OCI-LY7 (cell line): ENCODE data around the gene COL4A1. TPM values are rescaled to one million over a fixed set of nuclear protein-coding genes. Genes with fewer than 3 reads are reported as not detected.

ENCODE experiments used
- BruUV-seq: library from RNA; stranded (reverse); fragments of 400-500 nt; replicated peaks from 2 replicates; lab custom pipeline; 2021; lab: Mats Ljungman, UMichigan
- CTCF ChIA-PET: fragments of 300-600 bp; sonication (Branson Sonifier 250); formaldehyde crosslinking; loops from one replicate; lab custom pipeline; 2022; ENCODE audit warnings: antibody characterized with exemption; ENCODE audit not compliant: unreplicated experiment; lab: Charles Lee
- POLR2A ChIA-PET: fragments of 300-600 bp; sonication (Branson Sonifier 250); formaldehyde crosslinking; loops from one replicate; lab custom pipeline; 2022; ENCODE audit warnings: antibody characterized with exemption; lab: Charles Lee
- DNase-seq: peaks from one replicate; pipeline ENCODE4 v3.0.0-alpha.2; 2015; ENCODE audit warnings: low spot score
- H2AFZ ChIP-seq: fragments of 200-600 bp; sonication (generic), shearing (Covaris generic); 2 replicates; pipeline ENCODE4 v1.6.1; 2014; ENCODE audit warnings: mild to moderate bottlenecking, antibody characterized with exemption, low read length, moderate library complexity
- H3K27ac ChIP-seq: fragments of 200-600 bp; sonication (generic); 2 replicates; pipeline ENCODE4 v1.5.1; 2014; ENCODE audit warnings: mixed run types, low read depth, mild to moderate bottlenecking, moderate library complexity, low read length, inconsistent platforms; ENCODE audit not compliant: poor library complexity, severe bottlenecking
- H3K36me3 ChIP-seq: fragments of 200-600 bp; sonication (generic); 2 replicates; pipeline ENCODE4 v1.6.1; 2014; ENCODE audit warnings: mild to moderate bottlenecking, antibody characterized with exemption, low read length, moderate library complexity, mixed read lengths; ENCODE audit not compliant: insufficient read depth
- H3K4me1 ChIP-seq: fragments of 200-600 bp; sonication (generic); 2 replicates; pipeline ENCODE4 v1.5.1; 2014; ENCODE audit warnings: mild to moderate bottlenecking, low read length; ENCODE audit not compliant: insufficient read depth, poor library complexity, severe bottlenecking
- H3K4me2 ChIP-seq: fragments of 200-600 bp; sonication (generic); 2 replicates; pipeline ENCODE4 v1.6.1; 2014; ENCODE audit warnings: mild to moderate bottlenecking, low read length
- H3K4me3 ChIP-seq: fragments of 200-600 bp; sonication (generic); 2 replicates; pipeline ENCODE4 v1.5.1; 2014; ENCODE audit warnings: mild to moderate bottlenecking, low read depth, low read length; ENCODE audit not compliant: poor library complexity, severe bottlenecking
- H3K79me2 ChIP-seq: fragments of 200-600 bp; sonication (generic); 2 replicates; pipeline ENCODE4 v1.6.1; 2016; ENCODE audit warnings: low read depth, mild to moderate bottlenecking, low read length, moderate library complexity, mixed read lengths; ENCODE audit not compliant: insufficient read depth
- H3K9me2 ChIP-seq: fragments of 200-600 bp; sonication (generic); 2 replicates; pipeline ENCODE4 v1.6.1; 2016; ENCODE audit warnings: mild to moderate bottlenecking, low read length, mixed read lengths; ENCODE audit not compliant: insufficient read depth
- H3K9me3 ChIP-seq: fragments of 200-600 bp; sonication (generic); 2 replicates; pipeline ENCODE4 v1.6.1; 2014; ENCODE audit warnings: mild to moderate bottlenecking, mixed run types, low read length, mixed read lengths
- H4K20me1 ChIP-seq: fragments of 200-600 bp; sonication (generic); 2 replicates; pipeline ENCODE4 v1.6.1; 2014; ENCODE audit warnings: mild to moderate bottlenecking, antibody characterized with exemption, low read length, moderate library complexity, mixed read lengths; ENCODE audit not compliant: insufficient read depth
- CTCF ChIP-seq: fragments of 200-600 bp; sonication (generic); conservative IDR thresholded peaks from 2 replicates; pipeline ENCODE4 v1.5.1; 2014; ENCODE audit warnings: mild to moderate bottlenecking, antibody characterized with exemption, low read length, moderate library complexity, mixed read lengths
- EZH2phosphoT487 ChIP-seq: fragments of 200-600 bp; sonication (generic); IDR thresholded peaks from 2 replicates; pipeline ENCODE4 v1.6.1; 2018; ENCODE audit warnings: low read depth, borderline replicate concordance, mild to moderate bottlenecking, mixed run types, antibody characterized with exemption, low read length, moderate library complexity, mixed read lengths
- intact Hi-C: fragments of 100-400 bp; cut with micrococcal nuclease; formaldehyde crosslinking; loops from one replicate; pipeline ENCODE4 v1.10.0; 2022; ENCODE audit not compliant: unreplicated experiment
- total RNA-seq, 2 experiments: library from RNA; depleted of rRNA in 1 of 2; stranded (reverse); fragments of >200 nt in 1 of 2; shearing (Covaris generic) in 1 of 2; gene quantifications; 2 replicates each; pipeline ENCODE4 v1.2.3, GENCODE V29; 2014 to 2022

The COL4A1 gene
- total RNA-seq, 2 experiments from 2014 or later, result 0.06 TPM; not detected in 1

GRCh38 chr13:110298505-110299282 is 8.3 kb downstream of the COL4A1 start:
- ChIA-PET CTCF (no interaction called here), POLR2A (no interaction called here)
- Histone ChIP-seq H4K20me1 (no peaks in the 10 kb centered on the region), H3K36me3 (no peaks in the 10 kb centered on the region), H3K79me2 (no peaks in the 10 kb centered on the region), H3K4me3 (no peak overlapping the region), H3K9me2 (no peaks in the 10 kb centered on the region), H3K4me1 (no peaks in the 10 kb centered on the region), H3K27ac (no peak overlapping the region), H3K4me2 (no peak overlapping the region), H2AFZ (no peak overlapping the region), H3K9me3 (no peaks in the 10 kb centered on the region)
- intact Hi-C loops, result no loop called here
- TF ChIP-seq EZH2phosphoT487 (no peak), CTCF (no peak)
- DNase-seq, result no peak
- BruUV-seq, result no TSS peak

- H3K27ac ChIP-seq, result no peak overlapping the region
Observed at GRCh38 chr13:110297766-110298504, 9.0 kb downstream of the COL4A1 start.

More at GRCh38 chr13:110297766-110298504, 9.0 kb downstream of the COL4A1 start:
- H2AFZ ChIP-seq, result no peak overlapping the region
- no peaks in the 10 kb centered on the region for H3K4me1 ChIP-seq
- no peaks in the 10 kb centered on the region for H4K20me1 ChIP-seq
- no peak overlapping the region for H3K4me3 ChIP-seq
- H3K9me2 ChIP-seq, result no peaks in the 10 kb centered on the region
- intact Hi-C loops, result no loop called here
- TF ChIP-seq CTCF (no peak), EZH2phosphoT487 (no peak)
- H3K36me3 ChIP-seq, result no peaks in the 10 kb centered on the region
- no TSS peak for BruUV-seq
- no peak for DNase-seq
- ChIA-PET CTCF (no interaction called here), POLR2A (no interaction called here)
- no peaks in the 10 kb centered on the region for H3K9me3 ChIP-seq
- no peaks in the 10 kb centered on the region for H3K79me2 ChIP-seq
- no peak overlapping the region for H3K4me2 ChIP-seq
